Activated effector memory CD4-positive, alpha-beta T cell treated with Interleukin-2 at 50 U/mL for 16 hours (primary cell): ENCODE data around the gene PRPSAP2.

Experiments
- DNase-seq: peaks from one replicate; pipeline ENCODE4 v3.0.0-alpha.2; 2020

PRPSAP2 gene

GRCh38 chr17:18963126-18964017, 105.4 kb downstream of the PRPSAP2 start:
- no peak for DNase-seq

GRCh38 chr17:18964018-18964351, 106.1 kb downstream of the PRPSAP2 start:
- no peak for DNase-seq

- DNase-seq, result no peak
Measured at GRCh38 chr17:18964550-18964949, 106.6 kb downstream of the PRPSAP2 start.

GRCh38 chr17:18965530-18966236, 107.8 kb downstream of the PRPSAP2 start:
- no peak for DNase-seq

- no peak for DNase-seq
Measured at GRCh38 chr17:18966831-18967624, 109.1 kb downstream of the PRPSAP2 start.

GRCh38 chr17:18967916-18968315, 110.0 kb downstream of the PRPSAP2 start:
- no peak for DNase-seq

GRCh38 chr17:18968345-18968744, 110.4 kb downstream of the PRPSAP2 start:
- no peak for DNase-seq

GRCh38 chr17:18968945-18969887, 111.3 kb downstream of the PRPSAP2 start:
- no peak for DNase-seq

- DNase-seq, result no peak
Measured at GRCh38 chr17:18970582-18971480, 112.9 kb downstream of the PRPSAP2 start.

- no peak for DNase-seq
Measured at GRCh38 chr17:18971801-18972200, 113.9 kb downstream of the PRPSAP2 start.

- no peak for DNase-seq
Measured at GRCh38 chr17:18974407-18975149, 116.6 kb downstream of the PRPSAP2 start.

- DNase-seq, result no peak
Measured at GRCh38 chr17:18975597-18975996, 117.7 kb downstream of the PRPSAP2 start.

GRCh38 chr17:18976201-18976600, 118.3 kb downstream of the PRPSAP2 start:
- DNase-seq, result no peak

GRCh38 chr17:18977021-18977420, 119.1 kb downstream of the PRPSAP2 start:
- DNase-seq, result no peak

GRCh38 chr17:18977646-18978045, 119.7 kb downstream of the PRPSAP2 start:
- DNase-seq, result no peak

GRCh38 chr17:18978050-18978449, 120.1 kb downstream of the PRPSAP2 start:
- no peak for DNase-seq

GRCh38 chr17:18978655-18979054, 120.7 kb downstream of the PRPSAP2 start:
- no peak for DNase-seq
